HL-60/S4 treated with phorbol 12-myristate 13-acetate at 8.2 ng/mL for 4 days and 3 days (cell line): Measurements from ENCODE around the gene SLC6A13.
"Not testable (repeated sequence)": the region's sequence is repeated elsewhere in the genome, so short reads cannot be mapped to it uniquely, and the experiment has no call there.

Source experiments
- in situ Hi-C: fragments of 300-500 bp; cut with MboI; formaldehyde crosslinking; loops from 2 replicates; pipeline ENCODE4 v1.15.0; 2022; ENCODE audit warnings: low sequenced_read_pairs

The SLC6A13 gene

GRCh38 chr12:201361-201760, 61.3 kb downstream of the SLC6A13 start:
- in situ Hi-C loops, result no loop called here

- in situ Hi-C loops, result no loop called here
Observed at GRCh38 chr12:198705-199104, 63.9 kb downstream of the SLC6A13 start.

GRCh38 chr12:197911-198695, 64.5 kb downstream of the SLC6A13 start:
- in situ Hi-C loops, result no loop called here

DNA sequence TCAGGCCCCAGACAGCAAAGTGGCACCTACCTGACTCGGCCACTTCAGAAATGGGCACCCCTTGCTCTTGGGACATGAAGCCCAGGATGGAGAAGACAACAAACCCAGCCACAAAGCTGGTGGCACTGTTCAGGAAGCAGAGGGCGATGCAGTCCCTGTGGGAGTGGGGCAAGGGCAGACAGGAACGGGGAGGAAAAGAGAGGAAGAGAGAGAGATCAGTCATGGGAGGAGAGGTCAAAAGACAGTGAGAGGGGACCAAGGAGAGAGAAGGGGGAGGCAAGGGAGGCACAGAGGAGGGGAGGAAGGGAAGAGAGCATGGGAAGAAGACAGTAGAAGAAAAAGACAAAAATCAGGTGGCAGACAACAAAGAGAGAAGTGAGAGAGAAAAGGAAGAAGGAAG, 65.3 kb downstream of the SLC6A13 start:
- in situ Hi-C loops, result no loop called here

DNA sequence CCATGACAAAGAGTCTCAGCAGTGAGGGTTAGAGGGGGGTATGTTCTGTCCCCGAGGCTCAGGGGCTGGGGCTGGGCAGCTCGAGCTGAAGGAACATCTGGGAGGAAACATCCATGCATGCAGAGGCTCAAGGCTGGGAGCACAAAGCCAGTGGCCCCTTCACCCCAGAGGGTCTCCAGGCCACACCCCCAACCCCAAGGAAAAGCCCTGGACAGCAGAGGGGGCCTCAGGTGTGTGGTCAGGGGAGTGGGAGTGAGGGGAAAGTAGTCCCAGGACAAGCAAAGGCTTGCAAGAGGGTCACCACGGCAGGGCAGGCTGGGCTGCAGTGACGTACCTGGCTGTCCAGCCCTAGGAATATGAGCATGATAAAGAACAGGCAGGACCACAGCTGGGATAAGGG, 66.2 kb downstream of the SLC6A13 start:
- in situ Hi-C loops, result no loop called here

GRCh38 chr12:195951-196350, 66.7 kb downstream of the SLC6A13 start:
- in situ Hi-C loops, result no loop called here

GRCh38 chr12:195156-195555, 67.5 kb downstream of the SLC6A13 start:
- in situ Hi-C loops, result no loop called here

- in situ Hi-C loops, result no loop called here
Observed at GRCh38 chr12:194276-194675, 68.4 kb downstream of the SLC6A13 start.

DNA sequence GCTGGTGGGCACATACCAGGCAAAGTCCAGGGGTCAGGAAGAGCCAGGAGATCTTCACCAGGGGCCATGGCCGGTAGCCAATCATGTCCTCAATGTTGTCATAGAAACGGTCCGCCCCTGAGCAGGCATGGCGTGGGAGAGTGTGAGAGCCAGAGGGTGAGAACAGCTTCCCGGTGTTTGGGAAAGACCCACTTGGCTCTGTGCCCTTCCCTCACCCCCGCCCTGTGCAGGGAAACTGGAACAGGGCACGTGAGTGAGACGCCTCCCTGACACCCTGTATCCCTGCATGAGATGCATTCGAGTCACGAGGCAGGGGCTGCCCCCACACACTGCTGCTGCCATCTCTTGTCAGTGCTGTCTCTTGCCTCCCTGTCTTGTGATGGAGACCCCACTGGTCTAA, 69.4 kb downstream of the SLC6A13 start:
- in situ Hi-C loops, result no loop called here

GRCh38 chr12:191541-191940, 71.1 kb downstream of the SLC6A13 start:
- in situ Hi-C loops, result no loop called here

GRCh38 chr12:190881-191280, 71.8 kb downstream of the SLC6A13 start:
- in situ Hi-C loops, result no loop called here

DNA sequence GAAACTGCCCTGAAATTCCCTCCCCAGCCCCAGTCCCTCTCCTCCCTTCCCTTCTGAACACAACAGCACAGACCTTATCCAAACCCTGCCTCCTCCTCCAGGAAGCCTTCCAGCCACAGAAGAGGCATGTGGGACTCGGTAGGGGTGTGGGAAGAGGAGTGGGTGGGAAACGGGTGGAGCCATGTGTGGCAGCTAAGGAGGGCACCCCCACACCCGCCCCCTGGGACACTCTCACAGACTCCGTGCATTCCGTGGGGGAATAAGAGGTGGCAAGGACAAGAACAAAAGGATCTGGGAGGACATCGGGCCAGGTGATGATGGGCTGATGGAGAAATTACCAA, 73.0 kb downstream of the SLC6A13 start:
- in situ Hi-C loops, result no loop called here

GRCh38 chr12:188910-189621, 73.6 kb downstream of the SLC6A13 start:
- in situ Hi-C loops, result no loop called here

- in situ Hi-C loops, result not testable (repeated sequence)
Observed at GRCh38 chr12:187986-188909, 74.4 kb downstream of the SLC6A13 start.

DNA sequence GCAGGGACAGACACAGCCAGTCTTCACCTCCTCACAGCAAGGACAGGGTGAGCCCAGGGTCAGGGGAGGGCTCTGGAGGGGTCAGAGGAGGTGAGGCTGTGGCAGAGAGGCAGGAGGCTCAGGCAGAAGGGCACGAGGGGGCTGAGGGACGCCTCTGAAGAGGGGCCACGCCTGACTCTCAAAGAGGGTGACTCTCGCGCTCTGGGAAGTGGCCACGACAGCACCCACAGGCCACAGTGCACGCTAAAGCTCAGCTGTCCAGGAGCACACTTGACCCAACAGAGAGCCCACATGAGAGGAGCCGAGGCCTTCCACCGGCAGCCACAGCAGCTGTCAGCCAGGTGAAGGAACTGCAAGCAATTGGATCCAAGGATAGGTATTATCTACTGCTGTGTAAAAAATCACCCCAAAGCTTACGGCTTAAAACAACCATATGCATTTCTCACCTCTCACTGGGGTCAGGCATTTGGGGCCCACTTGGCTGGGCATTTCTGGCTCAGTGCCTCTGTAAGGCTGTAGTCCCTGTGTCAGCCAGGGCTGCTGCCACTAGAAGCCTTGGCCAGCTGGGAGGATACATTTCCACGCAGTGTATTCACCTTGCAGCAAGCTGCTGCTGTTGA, 76.5 kb downstream of the SLC6A13 start:
- in situ Hi-C loops, result no loop called here

DNA sequence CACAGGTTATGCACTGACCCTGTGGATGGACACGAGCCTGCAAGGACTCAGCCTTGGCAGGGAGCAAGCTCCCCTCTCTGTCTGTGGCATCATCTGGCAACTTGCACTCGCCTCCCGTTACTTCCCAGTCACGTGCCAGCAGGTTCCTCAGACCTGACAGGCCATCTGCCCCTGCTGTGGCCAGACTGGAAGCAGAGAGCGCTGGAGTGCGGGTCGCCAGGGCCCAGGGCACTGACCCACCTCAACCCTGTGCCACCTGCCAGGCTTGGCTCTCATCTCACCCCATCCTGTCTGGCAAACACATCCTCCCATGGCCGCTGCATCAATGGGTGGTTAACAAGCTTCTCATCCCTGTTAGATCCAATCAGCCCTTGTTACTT, 77.1 kb downstream of the SLC6A13 start:
- in situ Hi-C loops, result no loop called here

GRCh38 chr12:184811-185575, 77.6 kb downstream of the SLC6A13 start:
- in situ Hi-C loops, result no loop called here

GRCh38 chr12:182381-182892, 80.2 kb downstream of the SLC6A13 start:
- in situ Hi-C loops, result no loop called here

- in situ Hi-C loops, result no loop called here
Observed at GRCh38 chr12:181921-182320, 80.7 kb downstream of the SLC6A13 start.

GRCh38 chr12:180445-180844, 82.2 kb downstream of the SLC6A13 start:
- in situ Hi-C loops, result no loop called here
